HAP-1 (cell line): Measurements from ENCODE around the gene PRODH.
"Not testable (repeated sequence)": the region's sequence is repeated elsewhere in the genome, so short reads cannot be mapped to it uniquely, and the experiment has no call there.

Experiments used
- DNase-seq, 2 experiments: peaks; one replicate each; pipeline ENCODE4 v3.0.0-alpha.2; 2016 to 2020; ENCODE audit warnings: low spot score in 2 of 2
- H3K27me3 ChIP-seq: fragments of 250-450 bp; sonication (Bioruptor Pico); 2 replicates; pipeline ENCODE4 v1.5.1; 2020; ENCODE audit warnings: low read depth, mild to moderate bottlenecking, moderate library complexity
- H3K36me3 ChIP-seq: fragments of 250-450 bp; sonication (Bioruptor Pico); replicated peaks from 2 replicates; pipeline ENCODE4 v1.5.1; 2020; ENCODE audit warnings: mild to moderate bottlenecking
- H3K4me1 ChIP-seq: fragments of 250-450 bp; sonication (Bioruptor Pico); 2 replicates; pipeline ENCODE4 v1.5.1; 2020; ENCODE audit warnings: mild to moderate bottlenecking
- H3K4me3 ChIP-seq: fragments of 250-450 bp; sonication (Bioruptor Pico); 2 replicates; pipeline ENCODE4 v1.5.1; 2020; ENCODE audit warnings: mild to moderate bottlenecking, moderate library complexity
- H3K9me3 ChIP-seq: fragments of 250-450 bp; sonication (Bioruptor Pico); 2 replicates; pipeline ENCODE4 v1.5.1; 2020; ENCODE audit warnings: mild to moderate bottlenecking, moderate library complexity
- in situ Hi-C: fragments of 300-500 bp; cut with MboI; formaldehyde crosslinking; loops from 3 replicates; pipeline ENCODE4 v1.14.3; 2020; ENCODE audit warnings: low sequenced_read_pairs, inconsistent platforms, mixed read lengths

Gene PRODH

GRCh38 chr22:18964051-18964450, 28.0 kb upstream of the PRODH start:
- not testable (repeated sequence) for H3K4me3 ChIP-seq, DNase-seq, H3K4me1 ChIP-seq, H3K9me3 ChIP-seq, H3K36me3 ChIP-seq, H3K27me3 ChIP-seq
- in situ Hi-C loops: loop anchor here (10.0 to 25.0 kb wide), 2 partner anchors 71 to 473 kb away; partner anchors contain the start of genes C22orf39, HIRA and MRPL40

- DNase-seq: no peak
- Histone ChIP-seq H3K4me1 (no peaks in the 10 kb centered on the region), H3K4me3 (no peak overlapping the region), H3K36me3 (no peaks in the 10 kb centered on the region), H3K27me3 (no peaks in the 10 kb centered on the region; the same call in 1 of the 2 replicates), H3K9me3 (no peaks in the 10 kb centered on the region)
- in situ Hi-C loops: loop anchor here (10.0 to 25.0 kb wide), 2 partner anchors 73 to 475 kb away; partner anchors contain the start of genes C22orf39, HIRA and MRPL40
These were observed 26.2 kb upstream of the PRODH start for GRCh38 chr22:18962308-18962635.

GRCh38 chr22:18961632-18962307, 25.7 kb upstream of the PRODH start:
- in situ Hi-C loops: loop anchor here (10.0 to 25.0 kb wide), 2 partner anchors 73 to 476 kb away; partner anchors contain the start of genes C22orf39, HIRA and MRPL40
- H3K4me1 ChIP-seq, H3K9me3 ChIP-seq, DNase-seq, H3K27me3 ChIP-seq, H3K36me3 ChIP-seq, H3K4me3 ChIP-seq: not testable (repeated sequence)

- H3K4me3 ChIP-seq, H3K9me3 ChIP-seq, DNase-seq, H3K4me1 ChIP-seq, H3K36me3 ChIP-seq, H3K27me3 ChIP-seq: not testable (repeated sequence)
- in situ Hi-C loops: loop anchor here (10.0 to 25.0 kb wide), 2 partner anchors 74 to 476 kb away; partner anchors contain the start of genes C22orf39, HIRA and MRPL40
These were observed 25.1 kb upstream of the PRODH start for GRCh38 chr22:18961201-18961600.

GRCh38 chr22:18960166-18960820, 24.2 kb upstream of the PRODH start:
- in situ Hi-C loops: loop anchor here (10.0 to 25.0 kb wide), 2 partner anchors 75 to 477 kb away; partner anchors contain the start of genes C22orf39, HIRA and MRPL40
- not testable (repeated sequence) for H3K4me3 ChIP-seq, H3K4me1 ChIP-seq, DNase-seq, H3K36me3 ChIP-seq, H3K27me3 ChIP-seq, H3K9me3 ChIP-seq

GRCh38 chr22:18959741-18960140, 23.6 kb upstream of the PRODH start:
- H3K9me3 ChIP-seq, H3K27me3 ChIP-seq, H3K36me3 ChIP-seq, H3K4me3 ChIP-seq, DNase-seq, H3K4me1 ChIP-seq: not testable (repeated sequence)
- in situ Hi-C loops: loop anchor here (10.0 to 25.0 kb wide), 3 partner anchors 75 to 675 kb away; partner anchors contain the start of genes C22orf39, HIRA and MRPL40

- H3K4me3 ChIP-seq, H3K36me3 ChIP-seq, H3K9me3 ChIP-seq, H3K27me3 ChIP-seq, DNase-seq, H3K4me1 ChIP-seq: not testable (repeated sequence)
- in situ Hi-C loops: loop anchor here (10.0 to 25.0 kb wide), 2 partner anchors 478 to 676 kb away; partner anchors contain the start of genes C22orf39, HIRA and MRPL40
These were observed 23.2 kb upstream of the PRODH start for GRCh38 chr22:18959266-18959665.

GRCh38 chr22:18958738-18959137, 22.6 kb upstream of the PRODH start:
- in situ Hi-C loops: loop anchor here (10.0 to 25.0 kb wide), 2 partner anchors 479 to 676 kb away; partner anchors contain the start of genes C22orf39, HIRA and MRPL40
- H3K27me3 ChIP-seq, H3K36me3 ChIP-seq, H3K4me3 ChIP-seq, DNase-seq, H3K9me3 ChIP-seq, H3K4me1 ChIP-seq: not testable (repeated sequence)

- not testable (repeated sequence) for H3K4me3 ChIP-seq, H3K4me1 ChIP-seq, H3K9me3 ChIP-seq, H3K27me3 ChIP-seq, H3K36me3 ChIP-seq
- in situ Hi-C loops: loop anchor here (10.0 to 25.0 kb wide), 2 partner anchors 479 to 676 kb away; partner anchors contain the start of genes C22orf39, HIRA and MRPL40
- peak in 1 of 2 experiments; percentile 41 for DNase-seq
These were observed 22.2 kb upstream of the PRODH start for GRCh38 chr22:18958321-18958705.

- not testable (repeated sequence) for H3K4me1 ChIP-seq, H3K4me3 ChIP-seq, DNase-seq, H3K36me3 ChIP-seq, H3K27me3 ChIP-seq, H3K9me3 ChIP-seq
- in situ Hi-C loops: loop anchor here (10.0 to 25.0 kb wide), 2 partner anchors 480 to 677 kb away; partner anchors contain the start of genes C22orf39, HIRA and MRPL40
These were observed 21.7 kb upstream of the PRODH start for GRCh38 chr22:18957621-18958320.

- in situ Hi-C loops: loop anchor here (10.0 to 25.0 kb wide), 2 partner anchors 480 to 678 kb away; partner anchors contain the start of genes C22orf39, HIRA and MRPL40
- not testable (repeated sequence) for H3K4me1 ChIP-seq
These were observed 20.9 kb upstream of the PRODH start for GRCh38 chr22:18956956-18957355.

GRCh38 chr22:18956121-18956895, 20.2 kb upstream of the PRODH start:
- not testable (repeated sequence) for H3K4me3 ChIP-seq, H3K9me3 ChIP-seq, H3K27me3 ChIP-seq, H3K36me3 ChIP-seq, DNase-seq, H3K4me1 ChIP-seq
- in situ Hi-C loops: loop anchor here (10.0 to 25.0 kb wide), 2 partner anchors 481 to 678 kb away; partner anchors contain the start of genes C22orf39, HIRA and MRPL40

More at GRCh38 chr22:18956956-18957355, 20.9 kb upstream of the PRODH start:
- H3K9me3 ChIP-seq, H3K36me3 ChIP-seq, H3K4me3 ChIP-seq, H3K27me3 ChIP-seq, DNase-seq: not testable (repeated sequence)

GRCh38 chr22:18955696-18956095, 19.6 kb upstream of the PRODH start:
- Histone ChIP-seq H3K27me3 (no peaks in the 10 kb centered on the region; the same call in 1 of the 2 replicates), H3K4me1 (no peaks in the 10 kb centered on the region), H3K36me3 (no peaks in the 10 kb centered on the region), H3K4me3 (no peak overlapping the region), H3K9me3 (no peaks in the 10 kb centered on the region)
- in situ Hi-C loops: loop anchor here (10.0 to 25.0 kb wide), 2 partner anchors 482 to 679 kb away; partner anchors contain the start of genes C22orf39, HIRA and MRPL40
- DNase-seq: no peak
